GM13976 (cell line): ENCODE data around the gene RNF5.

Experiments
- DNase-seq: peaks from one replicate; pipeline ENCODE4 v3.0.0; 2012; ENCODE audit warnings: low spot score
- in situ Hi-C: fragments of 300-500 bp; cut with MboI; formaldehyde crosslinking; loops from one replicate; pipeline ENCODE4 v1.12.0; 2022; ENCODE audit warnings: low sequenced_read_pairs, mixed read lengths, inconsistent platforms; ENCODE audit not compliant: unreplicated experiment
- TF ChIP-seq, protein P1 (sequence below): IDR thresholded peaks from 2 replicates; pipeline ENCODE4 v1.5.1; 2012; ENCODE audit warnings: borderline replicate concordance, mild to moderate bottlenecking; ENCODE audit not compliant: insufficient read depth; ENCODE audit errors: extremely low read depth, missing control alignments, control extremely low read depth

The RNF5 gene

DNA sequence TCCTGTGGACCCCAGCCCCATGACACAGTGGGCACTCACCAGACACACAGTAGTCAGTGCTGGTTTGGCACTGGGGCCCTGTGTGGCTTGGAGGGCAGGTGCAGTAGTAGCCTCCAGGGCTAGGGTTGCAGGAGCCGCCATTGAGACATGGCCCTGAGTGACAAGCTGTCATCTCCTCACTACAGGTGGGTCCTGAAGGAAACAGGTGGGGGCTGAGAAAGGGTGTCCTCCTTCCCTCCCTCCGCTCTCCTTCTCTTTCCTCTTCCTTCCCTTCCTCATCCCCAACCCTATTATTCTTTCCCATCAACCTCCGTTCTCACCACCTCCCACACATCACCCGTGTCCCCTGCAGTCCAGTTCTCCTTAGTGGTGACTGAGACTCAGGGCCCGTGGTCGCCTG is 35.4 kb downstream of the RNF5 start:
- TF ChIP-seq, protein P1, sequence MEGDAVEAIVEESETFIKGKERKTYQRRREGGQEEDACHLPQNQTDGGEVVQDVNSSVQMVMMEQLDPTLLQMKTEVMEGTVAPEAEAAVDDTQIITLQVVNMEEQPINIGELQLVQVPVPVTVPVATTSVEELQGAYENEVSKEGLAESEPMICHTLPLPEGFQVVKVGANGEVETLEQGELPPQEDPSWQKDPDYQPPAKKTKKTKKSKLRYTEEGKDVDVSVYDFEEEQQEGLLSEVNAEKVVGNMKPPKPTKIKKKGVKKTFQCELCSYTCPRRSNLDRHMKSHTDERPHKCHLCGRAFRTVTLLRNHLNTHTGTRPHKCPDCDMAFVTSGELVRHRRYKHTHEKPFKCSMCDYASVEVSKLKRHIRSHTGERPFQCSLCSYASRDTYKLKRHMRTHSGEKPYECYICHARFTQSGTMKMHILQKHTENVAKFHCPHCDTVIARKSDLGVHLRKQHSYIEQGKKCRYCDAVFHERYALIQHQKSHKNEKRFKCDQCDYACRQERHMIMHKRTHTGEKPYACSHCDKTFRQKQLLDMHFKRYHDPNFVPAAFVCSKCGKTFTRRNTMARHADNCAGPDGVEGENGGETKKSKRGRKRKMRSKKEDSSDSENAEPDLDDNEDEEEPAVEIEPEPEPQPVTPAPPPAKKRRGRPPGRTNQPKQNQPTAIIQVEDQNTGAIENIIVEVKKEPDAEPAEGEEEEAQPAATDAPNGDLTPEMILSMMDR: no peak
- in situ Hi-C loops: no loop called here
- DNase-seq: no peak

DNA sequence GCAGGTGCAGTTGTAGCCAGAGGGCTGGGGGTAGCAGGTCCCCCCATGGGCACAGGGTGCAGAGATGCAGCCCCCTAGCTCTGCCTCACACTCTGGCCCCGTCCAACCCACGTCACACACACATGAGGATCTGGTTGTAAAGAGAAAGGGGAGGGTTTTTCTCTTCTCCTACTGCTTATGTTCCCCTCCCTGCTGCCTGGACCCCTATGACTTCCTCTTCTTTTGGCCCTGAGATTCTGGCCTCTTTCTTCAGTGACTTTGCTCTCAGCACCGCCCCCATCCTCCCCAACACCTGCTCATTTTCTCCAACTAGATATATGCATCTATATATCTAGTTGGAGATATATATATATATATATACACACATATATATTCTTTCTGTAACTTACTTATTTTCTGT is 35.9 kb downstream of the RNF5 start:
- in situ Hi-C loops: no loop called here
- DNase-seq: no peak
- TF ChIP-seq, protein P1: no peak

DNA sequence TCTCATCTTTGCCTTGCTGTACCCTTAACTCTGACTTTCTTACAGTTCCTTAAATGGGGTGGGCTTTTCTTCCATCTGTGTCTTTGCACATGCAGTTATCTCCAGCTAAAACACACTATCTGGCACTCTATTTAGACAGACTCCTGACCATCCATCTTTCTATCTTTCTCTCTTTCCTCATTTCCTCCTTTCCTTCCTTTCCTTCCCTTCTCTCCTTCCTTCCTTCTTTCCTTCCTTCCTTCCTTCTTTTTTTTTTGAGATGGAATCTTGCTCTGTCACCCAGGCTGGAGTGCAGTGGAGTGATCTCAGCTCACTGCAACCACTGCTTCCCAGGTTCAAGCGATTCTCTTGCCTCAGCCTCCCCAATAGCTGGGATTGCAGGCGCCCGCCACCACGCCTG is 37.4 kb downstream of the RNF5 start:
- in situ Hi-C loops: no loop called here
- DNase-seq: no peak
- TF ChIP-seq, protein P1: no peak

DNA sequence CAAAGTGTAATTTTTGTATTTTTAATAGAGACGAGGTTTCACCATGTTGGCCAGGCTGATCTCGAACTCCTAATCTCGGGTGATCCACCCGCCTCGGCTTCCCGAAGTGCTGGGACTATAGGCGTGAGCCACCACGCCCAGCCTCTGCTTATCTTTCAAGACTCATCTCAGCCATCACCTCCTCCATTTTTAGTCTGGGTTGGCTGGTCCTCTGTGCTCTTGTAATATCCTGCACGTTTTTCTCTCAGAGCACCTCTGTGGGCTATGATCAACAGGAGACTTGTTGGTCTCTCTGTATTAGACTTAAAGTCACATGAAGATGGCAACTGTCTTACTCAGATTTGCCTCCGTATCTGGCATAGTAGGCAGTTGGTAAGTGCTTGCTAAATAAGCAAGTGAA is 38.1 kb downstream of the RNF5 start:
- TF ChIP-seq, protein P1: no peak
- in situ Hi-C loops: no loop called here
- DNase-seq: no peak

DNA sequence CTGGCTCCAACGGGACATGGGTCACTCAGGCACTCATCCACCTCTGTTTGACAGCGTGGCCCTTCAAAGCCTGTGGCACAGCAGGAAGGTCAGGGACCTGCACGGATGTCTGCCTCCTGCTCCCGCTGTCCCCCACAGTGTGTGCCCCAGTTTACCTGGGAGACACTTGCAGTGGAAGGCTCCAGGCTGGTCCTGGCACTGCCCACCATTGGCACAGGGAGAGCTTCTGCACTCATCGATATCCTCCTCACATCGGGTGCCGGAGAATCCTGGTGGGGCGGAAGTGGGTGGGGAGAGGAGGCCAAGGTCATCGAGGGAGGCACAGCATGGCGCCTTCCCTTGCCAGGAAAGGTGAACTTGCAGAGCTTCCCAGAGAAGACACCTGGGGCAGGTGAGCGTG is 38.8 kb downstream of the RNF5 start:
- in situ Hi-C loops: no loop called here
- TF ChIP-seq, protein P1: no peak
- no peak for DNase-seq

DNA sequence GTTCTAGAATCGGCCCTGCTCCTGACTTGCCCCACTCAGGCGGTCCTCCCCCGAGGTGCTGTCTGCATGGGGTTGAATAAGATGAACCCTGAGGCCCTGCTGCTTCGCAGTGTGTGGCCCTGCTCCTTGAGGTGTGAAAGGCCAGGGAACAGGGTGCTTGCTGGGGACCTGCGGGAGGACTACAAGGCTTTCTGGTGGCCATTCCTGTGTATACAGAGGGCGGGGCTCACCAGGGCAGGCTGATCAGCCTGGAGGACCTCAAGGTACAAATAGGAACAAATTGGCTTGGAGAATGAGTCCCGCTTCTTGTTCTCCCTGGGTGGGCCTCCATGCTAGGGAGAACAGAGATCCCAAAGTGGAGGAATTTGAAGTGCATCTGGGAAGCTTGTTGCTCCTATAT is 40.0 kb downstream of the RNF5 start:
- TF ChIP-seq, protein P1: no peak
- in situ Hi-C loops: no loop called here
- no peak for DNase-seq

DNA sequence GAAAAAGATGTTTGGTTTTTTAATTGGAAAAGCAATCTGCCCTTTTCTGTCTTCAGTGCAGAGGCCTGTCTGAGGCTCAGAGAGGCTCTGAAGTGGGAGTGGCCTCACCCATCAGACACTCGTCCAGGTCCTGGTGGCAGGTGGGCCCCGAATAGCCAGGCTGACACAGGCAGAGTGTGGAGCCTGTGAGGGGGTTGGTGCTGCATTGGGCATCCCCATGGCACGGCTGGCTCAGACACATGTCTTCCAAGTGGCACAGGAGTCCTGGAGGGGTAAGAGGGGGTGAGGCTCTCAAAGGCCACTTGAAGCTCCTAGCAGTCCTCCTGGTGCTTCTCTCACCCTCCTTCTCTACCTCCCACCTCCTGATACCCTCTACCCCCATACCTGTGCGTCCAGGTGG is 41.8 kb downstream of the RNF5 start:
- TF ChIP-seq, protein P1: no peak
- in situ Hi-C loops: no loop called here
- DNase-seq: no peak
